Endothelial cell of umbilical vein (primary cell): ENCODE data around the gene MTF2. TPM values are rescaled to one million over a fixed set of nuclear protein-coding genes. Genes with fewer than 3 reads are reported as not detected.

ENCODE experiments used
- BruUV-seq: library from RNA; stranded (reverse); fragments of 400-500 nt; replicated peaks from 2 replicates; lab custom pipeline; 2021; lab: Mats Ljungman, UMichigan
- CTCF ChIA-PET: fragments of 300-600, 350-600 bp; sonication (Branson Sonifier 250); formaldehyde crosslinking; loops from one replicate; lab custom pipeline; 2021; ENCODE audit warnings: antibody characterized with exemption, inconsistent platforms; lab: Charles Lee
- POLR2A ChIA-PET: fragments of 300-600, 350-600 bp; sonication (Branson Sonifier 250); formaldehyde crosslinking; loops from one replicate; lab custom pipeline; 2021; ENCODE audit warnings: antibody characterized with exemption, inconsistent platforms; lab: Charles Lee
- DNase-seq: peaks from one replicate; pipeline ENCODE4 v3.0.0-alpha.2; 2011; ENCODE audit warnings: low read depth, low spot score
- FAIRE-seq: peaks from 2 replicates; lab custom pipeline; 2011; peaks lifted over from hg19 to GRCh38; lab: Jason Lieb, UNC
- H2AFZ ChIP-seq: 2 replicates; pipeline ENCODE4 v1.6.0; 2012; ENCODE audit warnings: low read depth, low read length, control low read depth, inconsistent platforms
- H3K27ac ChIP-seq: 2 replicates; pipeline ENCODE4 v1.5.1; 2011; ENCODE audit warnings: low read depth, mild to moderate bottlenecking, control low read depth, low read length, moderate library complexity; ENCODE audit not compliant: insufficient read depth
- H3K27me3 ChIP-seq, 2 experiments: 2 replicates each; pipeline versions ENCODE4 v1.6.0 to v1.6.1; 2011; ENCODE audit warnings: low read length in 2 of 2, mixed read lengths in 1 of 2; ENCODE audit not compliant: control insufficient read depth in 2 of 2, insufficient read depth in 2 of 2
- H3K36me3 ChIP-seq, 2 experiments: 2 replicates in 1 of 2; 3 replicates in 1 of 2; pipeline ENCODE4 v1.5.1; 2011; ENCODE audit warnings: low read length in 2 of 2, mild to moderate bottlenecking in 1 of 2, moderate library complexity in 1 of 2; ENCODE audit not compliant: control insufficient read depth in 2 of 2, insufficient read depth in 2 of 2; ENCODE audit errors: extremely low read depth in 1 of 2
- H3K4me1 ChIP-seq: 3 replicates; pipeline ENCODE4 v1.5.1; 2011; ENCODE audit warnings: mild to moderate bottlenecking, low read length; ENCODE audit not compliant: control insufficient read depth, insufficient read depth; ENCODE audit errors: extremely low read depth
- H3K4me2 ChIP-seq: 2 replicates; pipeline ENCODE4 v1.6.1; 2011; ENCODE audit warnings: low read length, control low read depth, mixed read lengths; ENCODE audit not compliant: insufficient read depth
- H3K4me3 ChIP-seq, 3 experiments: fragments of 200-600 bp in 1 of 3; sonication (generic), shearing (Covaris generic) in 1 of 3; replicated peaks in 1 of 3; 2 replicates each; pipeline ENCODE4 v1.5.1; 2011 to 2016; ENCODE audit warnings: control low read depth in 3 of 3, low read length in 3 of 3, mild to moderate bottlenecking in 2 of 3, inconsistent platforms in 1 of 3, low read depth in 1 of 3, moderate library complexity in 1 of 3; ENCODE audit not compliant: insufficient read depth in 1 of 3
- H3K79me2 ChIP-seq: 2 replicates; pipeline ENCODE4 v1.6.0; 2012; ENCODE audit warnings: low read length, inconsistent platforms; ENCODE audit not compliant: control insufficient read depth, insufficient read depth
- H3K9ac ChIP-seq: replicated peaks from 2 replicates; pipeline ENCODE3; 2011; ENCODE audit warnings: low read length, control low read depth; ENCODE audit not compliant: insufficient read depth; ENCODE audit errors: extremely low read depth
- H3K9me1 ChIP-seq: replicated peaks from 3 replicates; pipeline ENCODE4 v1.6.0; 2011; ENCODE audit warnings: mild to moderate bottlenecking, low read length; ENCODE audit not compliant: control insufficient read depth, insufficient read depth; ENCODE audit errors: extremely low read depth
- H3K9me3 ChIP-seq: replicated peaks from 2 replicates; pipeline ENCODE4 v1.5.1; 2012; ENCODE audit warnings: low read length, inconsistent platforms; ENCODE audit not compliant: control insufficient read depth, insufficient read depth
- H4K20me1 ChIP-seq: replicated peaks from 2 replicates; pipeline ENCODE3; 2011; ENCODE audit warnings: mild to moderate bottlenecking, low read length; ENCODE audit not compliant: control insufficient read depth, insufficient read depth; ENCODE audit errors: extremely low read depth
- EZH2 ChIP-seq: IDR thresholded peaks from 2 replicates; pipeline ENCODE4 v1.6.1; 2012; ENCODE audit warnings: borderline replicate concordance, low read depth, mild to moderate bottlenecking, moderate library complexity, low read length, inconsistent platforms; ENCODE audit not compliant: severe bottlenecking
- FOS ChIP-seq: IDR thresholded peaks from 2 replicates; pipeline ENCODE4 v1.6.1; 2011; ENCODE audit warnings: mild to moderate bottlenecking, low read length, moderate library complexity, borderline replicate concordance; ENCODE audit not compliant: insufficient read depth
- GATA2 ChIP-seq: IDR thresholded peaks from 2 replicates; pipeline ENCODE4 v1.7.0; 2011; ENCODE audit warnings: low read depth, mild to moderate bottlenecking, moderate library complexity, mixed read lengths, low read length; ENCODE audit not compliant: insufficient read length, insufficient read depth
- JUN ChIP-seq: IDR thresholded peaks from 2 replicates; pipeline ENCODE4 v1.6.1; 2011; ENCODE audit warnings: borderline replicate concordance, low read depth; ENCODE audit not compliant: insufficient read length, insufficient read depth
- MAX ChIP-seq: IDR thresholded peaks from 2 replicates; pipeline ENCODE4 v1.6.1; 2011; ENCODE audit not compliant: insufficient read depth, insufficient read length
- MYC ChIP-seq: IDR thresholded peaks from one replicate; pipeline ENCODE4 v1.6.1; 2011; ENCODE audit warnings: mild to moderate bottlenecking, low read depth, low read length
- POLR2A ChIP-seq: IDR thresholded peaks from 2 replicates; pipeline ENCODE4 v1.6.1; 2012; ENCODE audit warnings: low read depth, mild to moderate bottlenecking, control low read depth, low read length
- dilution Hi-C: fragments of 300-500 bp; cut with MboI; formaldehyde crosslinking; loops from one replicate; pipeline ENCODE4 v1.15.0; 2019; ENCODE audit warnings: low sequenced_read_pairs; ENCODE audit not compliant: extremely low pct_ligation_motif_present
- intact Hi-C: fragments of 100-400 bp; cut with micrococcal nuclease; formaldehyde crosslinking; loops from one replicate; pipeline ENCODE4 v1.10.0; 2022
- polyA plus RNA-seq, 4 experiments: library from polyadenylated mRNA; depleted of rRNA in 3 of 4; stranded (reverse) in 3 of 4; unstranded in 1 of 4; fragments of >200 nt; gene quantifications; 2 replicates each; pipeline versions ENCODE4 v1.2.1 to v1.2.3, GENCODE V29; 2011 to 2012; ENCODE audit warnings: missing spikeins in 1 of 4
- total RNA-seq: library from RNA; stranded (reverse); gene quantifications from 2 replicates; pipeline ENCODE4 v1.2.3, GENCODE V29; 2021

The MTF2 gene
- total and polyA plus RNA-seq, 2 donors (not counting 3 experiments of a cell fraction or from before 2014, with no cell fraction given) = 20.1 to 40.5 TPM

- Histone ChIP-seq H3K9ac (peak overlapping the region; percentile 98), H3K36me3 (peaks cover 2 to 3% of the 10 kb centered on the region in 2 experiments), H3K9me1 (no peaks in the 10 kb centered on the region), H3K9me3 (no peaks in the 10 kb centered on the region), H3K4me2 (peak overlapping the region; percentile 99), H4K20me1 (peaks cover 5% of the 10 kb centered on the region), H2AFZ (no peak overlapping the region), H3K4me1 (peaks cover 23% of the 10 kb centered on the region), H3K27ac (peak overlapping the region; percentile 87), H3K79me2 (peaks cover 75% of the 10 kb centered on the region), H3K4me3 (peak overlapping the region in 1 of 3 experiments; percentile 90), H3K27me3 (no peaks in the 10 kb centered on the region)
- TF ChIP-seq GATA2 (no peak), JUN (no peak), MYC (no peak), EZH2 (no peak), POLR2A (no peak)
- POLR2A ChIA-PET = interaction anchor here (0.5 kb wide), 1 partner anchor 850 kb away, joined by 5 read pairs; no protein-coding TSS in a partner anchor
- peak; percentile 67 for DNase-seq
- dilution Hi-C loops = no loop called here
- BruUV-seq = no TSS peak
- CTCF ChIA-PET = interaction anchor here (0.6 to 1.9 kb wide), 6 partner anchors 15 to 355 kb away, joined by 3 to 9 read pairs (median 5); no protein-coding TSS in a partner anchor
- intact Hi-C loops = loop anchor here (5.0 kb wide), 3 partner anchors 266 to 546 kb away; partner anchors contain the start of gene DR1
- peak; percentile 49 for FAIRE-seq
Measured at GRCh38 chr1:93081716-93082115, 2.6 kb downstream of the MTF2 start.

GRCh38 chr1:93082313-93082712, 3.2 kb downstream of the MTF2 start:
- peak overlapping the region; percentile 30 for H3K27ac ChIP-seq
- no TSS peak for BruUV-seq
- no peak overlapping the region for H3K4me2 ChIP-seq
- no peak for DNase-seq
- CTCF ChIA-PET = interaction anchor here (1.0 kb wide), 1 partner anchor 14 kb away, joined by 3 read pairs; no protein-coding TSS in a partner anchor
- no peak for FAIRE-seq
- peaks cover 2 to 5% of the 10 kb centered on the region in 2 experiments for H3K36me3 ChIP-seq
- no peaks in the 10 kb centered on the region for H3K9me3 ChIP-seq
- H3K9ac ChIP-seq = no peak overlapping the region
- POLR2A ChIA-PET = no interaction called here
- H3K9me1 ChIP-seq = no peaks in the 10 kb centered on the region
- no peak overlapping the region for H2AFZ ChIP-seq
- dilution Hi-C loops (no loop called here), intact Hi-C loops (loop anchor here (5.0 kb wide), 3 partner anchors 265 to 545 kb away; partner anchors contain the start of gene DR1)
- H4K20me1 ChIP-seq = peaks cover 8% of the 10 kb centered on the region
- H3K4me3 ChIP-seq = no peak overlapping the region
- TF ChIP-seq FOS (no peak), GATA2 (no peak), EZH2 (no peak), MAX (no peak)
- H3K27me3 ChIP-seq = no peaks in the 10 kb centered on the region
- peaks cover 81% of the 10 kb centered on the region for H3K79me2 ChIP-seq
- H3K4me1 ChIP-seq = peaks cover 23% of the 10 kb centered on the region
